Calu3 (cell line): ENCODE results near the gene NCOA1. TPM values are rescaled to one million over a fixed set of nuclear protein-coding genes. Genes with fewer than 3 reads are reported as not detected.
"Not testable (repeated sequence)": the region's sequence is repeated elsewhere in the genome, so short reads cannot be mapped to it uniquely, and the experiment has no call there.

Experiments used
- BruUV-seq: library from RNA; stranded (reverse); fragments of 400-500 nt; replicated peaks from 2 replicates; lab custom pipeline; 2021; lab: Mats Ljungman, UMichigan
- CTCF ChIA-PET: fragments of 300-600 bp; sonication (Branson Sonifier 250); formaldehyde crosslinking; loops from one replicate; lab custom pipeline; 2022; ENCODE audit warnings: antibody characterized with exemption; lab: Charles Lee
- DNase-seq: peaks from one replicate; pipeline ENCODE4 v3.0.0; 2022
- H3K27ac Mint-ChIP-seq: one replicate; pipeline ENCODE4 v1.8.0; 2022; ENCODE audit warnings: mixed read lengths; ENCODE audit not compliant: unreplicated experiment
- H3K27me3 Mint-ChIP-seq: one replicate; pipeline ENCODE4 v1.8.0; 2022; ENCODE audit warnings: mixed read lengths; ENCODE audit not compliant: unreplicated experiment
- H3K36me3 Mint-ChIP-seq: one replicate; pipeline ENCODE4 v1.8.0; 2022; ENCODE audit warnings: mild to moderate bottlenecking, moderate library complexity, mixed read lengths; ENCODE audit not compliant: insufficient read depth, unreplicated experiment
- H3K4me1 Mint-ChIP-seq: one replicate; pipeline ENCODE4 v1.8.0; 2022; ENCODE audit warnings: mild to moderate bottlenecking, low read depth, mixed read lengths; ENCODE audit not compliant: unreplicated experiment
- H3K4me3 Mint-ChIP-seq: one replicate; pipeline ENCODE4 v1.8.0; 2022; ENCODE audit warnings: mild to moderate bottlenecking, low read depth, moderate library complexity, mixed read lengths; ENCODE audit not compliant: unreplicated experiment
- H3K9me3 Mint-ChIP-seq: one replicate; pipeline ENCODE4 v1.8.0; 2022; ENCODE audit warnings: low read depth, mixed read lengths; ENCODE audit not compliant: unreplicated experiment
- intact Hi-C: fragments of 100-400 bp; cut with micrococcal nuclease; formaldehyde crosslinking; loops from one replicate; pipeline ENCODE4 v1.10.0; 2022; ENCODE audit not compliant: unreplicated experiment
- total RNA-seq: library from RNA; stranded (reverse); gene quantifications from 2 replicates; pipeline ENCODE4 v1.2.3, GENCODE V29; 2022
- TF ChIP-seq, protein P1 (sequence below): fragments of 200-600 bp; IDR thresholded peaks from one replicate; pipeline ENCODE4 v1.8.0; 2022; ENCODE audit warnings: antibody characterized with exemption; ENCODE audit not compliant: unreplicated experiment

Gene NCOA1
- total RNA-seq, 1 experiment from 2014 or later, result 14.8 TPM

DNA sequence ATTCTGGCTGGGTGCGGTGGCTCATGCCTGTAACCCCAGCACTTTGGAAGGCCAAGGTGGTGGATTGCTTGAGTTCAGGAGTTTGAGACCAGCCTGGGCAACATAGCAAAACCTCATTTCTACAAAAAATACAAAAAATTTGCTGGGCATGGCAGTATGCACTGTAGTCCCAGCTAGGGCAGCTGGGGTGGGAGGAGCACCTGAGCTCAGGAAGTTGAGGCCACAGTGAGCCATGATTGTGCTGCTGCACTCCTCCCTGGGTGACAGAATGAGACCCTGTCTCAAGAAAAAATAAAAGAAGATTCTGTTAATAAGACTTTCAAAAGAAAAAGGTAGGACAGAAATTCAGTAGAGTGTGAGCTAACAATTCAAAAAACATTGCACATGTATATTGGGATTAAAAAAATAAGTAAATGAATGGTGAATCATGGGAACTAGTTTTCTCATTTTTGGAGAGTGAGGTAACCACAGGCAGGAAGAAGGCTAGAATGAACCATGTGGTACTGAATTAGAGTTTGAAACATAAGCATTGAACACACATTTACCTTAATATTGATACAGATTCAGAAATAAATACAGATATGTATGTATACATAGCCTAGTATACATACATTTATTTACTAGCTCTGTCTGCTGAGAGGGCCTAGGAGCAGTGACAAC is 53.5 kb downstream of the NCOA1 start:
- CTCF ChIA-PET, result no interaction called here
- BruUV-seq, result no TSS peak
- Mint-ChIP-seq H3K4me1 (no peaks in the 10 kb centered on the region), H3K27ac (no peak overlapping the region), H3K9me3 (peaks cover 10% of the 10 kb centered on the region), H3K4me3 (no peak overlapping the region), H3K27me3 (no peaks in the 10 kb centered on the region), H3K36me3 (no peaks in the 10 kb centered on the region)
- intact Hi-C loops, result no loop called here
- TF ChIP-seq, protein P1, sequence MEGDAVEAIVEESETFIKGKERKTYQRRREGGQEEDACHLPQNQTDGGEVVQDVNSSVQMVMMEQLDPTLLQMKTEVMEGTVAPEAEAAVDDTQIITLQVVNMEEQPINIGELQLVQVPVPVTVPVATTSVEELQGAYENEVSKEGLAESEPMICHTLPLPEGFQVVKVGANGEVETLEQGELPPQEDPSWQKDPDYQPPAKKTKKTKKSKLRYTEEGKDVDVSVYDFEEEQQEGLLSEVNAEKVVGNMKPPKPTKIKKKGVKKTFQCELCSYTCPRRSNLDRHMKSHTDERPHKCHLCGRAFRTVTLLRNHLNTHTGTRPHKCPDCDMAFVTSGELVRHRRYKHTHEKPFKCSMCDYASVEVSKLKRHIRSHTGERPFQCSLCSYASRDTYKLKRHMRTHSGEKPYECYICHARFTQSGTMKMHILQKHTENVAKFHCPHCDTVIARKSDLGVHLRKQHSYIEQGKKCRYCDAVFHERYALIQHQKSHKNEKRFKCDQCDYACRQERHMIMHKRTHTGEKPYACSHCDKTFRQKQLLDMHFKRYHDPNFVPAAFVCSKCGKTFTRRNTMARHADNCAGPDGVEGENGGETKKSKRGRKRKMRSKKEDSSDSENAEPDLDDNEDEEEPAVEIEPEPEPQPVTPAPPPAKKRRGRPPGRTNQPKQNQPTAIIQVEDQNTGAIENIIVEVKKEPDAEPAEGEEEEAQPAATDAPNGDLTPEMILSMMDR, result no peak
- no peak for DNase-seq

DNA sequence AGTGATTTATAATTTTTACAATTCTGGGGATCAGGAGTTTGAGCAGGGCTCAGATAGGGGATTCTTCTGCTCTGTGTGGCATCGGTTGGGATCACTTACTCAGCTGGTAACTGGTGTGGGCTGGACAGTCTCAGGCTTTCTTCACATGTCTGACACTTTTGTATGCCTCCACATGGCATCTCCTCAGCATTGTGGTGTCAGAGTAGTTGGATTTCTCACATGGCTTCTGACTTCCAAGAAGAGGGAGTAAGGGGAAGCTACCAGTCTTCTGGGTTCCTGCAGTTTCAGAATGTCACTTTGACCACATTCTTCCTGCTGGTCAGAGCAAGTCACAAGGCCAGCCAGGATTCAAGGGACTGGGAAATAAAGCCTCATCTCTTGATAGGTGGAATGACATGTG is 55.6 kb downstream of the NCOA1 start:
- H3K27me3 Mint-ChIP-seq, result no peaks in the 10 kb centered on the region
- H3K4me3 Mint-ChIP-seq, result no peak overlapping the region
- no TSS peak for BruUV-seq
- TF ChIP-seq, protein P1, result no peak
- H3K4me1 Mint-ChIP-seq, result no peaks in the 10 kb centered on the region
- DNase-seq, result no peak
- H3K27ac Mint-ChIP-seq, result no peak overlapping the region
- no peaks in the 10 kb centered on the region for H3K36me3 Mint-ChIP-seq
- H3K9me3 Mint-ChIP-seq, result peaks cover 14% of the 10 kb centered on the region
- intact Hi-C loops, result no loop called here
- CTCF ChIA-PET, result no interaction called here

DNA sequence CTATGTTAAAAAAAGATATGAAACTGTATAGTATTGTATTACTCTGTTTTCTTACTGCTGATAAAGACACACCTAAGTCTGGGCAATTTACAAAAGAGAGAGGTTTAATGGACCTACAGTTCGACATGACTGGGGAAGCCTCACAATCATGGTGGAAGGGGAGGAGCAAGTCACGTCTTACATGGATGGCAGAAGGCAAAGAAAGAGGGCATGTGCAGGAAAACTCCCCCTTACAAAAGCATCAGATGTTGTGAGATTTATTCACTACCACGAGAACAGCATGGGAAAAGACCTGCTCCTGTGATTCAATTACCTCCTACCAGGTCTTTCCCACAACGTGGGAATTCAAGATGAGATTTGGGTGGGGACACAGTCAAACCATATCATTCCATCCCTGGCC is 57.0 kb downstream of the NCOA1 start:
- BruUV-seq, result no TSS peak
- H3K4me3 Mint-ChIP-seq, result no peak overlapping the region

DNA sequence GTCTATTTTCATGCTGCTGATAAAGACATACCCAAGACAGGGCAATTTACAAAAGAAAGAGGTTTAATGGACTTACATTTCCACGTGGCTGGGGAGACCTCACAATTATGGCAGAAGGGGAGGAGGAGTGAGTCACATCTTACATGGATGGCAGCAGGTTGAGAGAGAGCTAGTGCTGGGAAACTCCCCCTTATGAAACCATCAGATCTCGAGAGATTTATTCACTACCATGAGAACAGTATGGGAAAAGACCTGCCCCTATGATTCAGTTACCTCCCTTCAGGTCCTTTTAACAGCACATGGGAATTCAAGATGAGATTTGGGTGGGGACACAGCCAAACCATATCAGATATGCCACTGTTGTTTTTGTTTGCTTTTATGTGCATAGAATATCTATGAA is 59.2 kb downstream of the NCOA1 start:
- intact Hi-C loops, H3K27ac Mint-ChIP-seq, DNase-seq, BruUV-seq, H3K36me3 Mint-ChIP-seq, H3K27me3 Mint-ChIP-seq, H3K4me3 Mint-ChIP-seq, H3K9me3 Mint-ChIP-seq, H3K4me1 Mint-ChIP-seq: not testable (repeated sequence)
- CTCF ChIA-PET, result interaction anchor here (0.7 kb wide), 1 partner anchor 64 kb away, joined by 6 read pairs; no protein-coding TSS in a partner anchor

More for the DNA sequence above, 57.0 kb downstream of the NCOA1 start:
- DNase-seq, result no peak
- Mint-ChIP-seq H3K36me3 (no peaks in the 10 kb centered on the region), H3K27me3 (no peaks in the 10 kb centered on the region), H3K27ac (no peak overlapping the region), H3K4me1 (no peaks in the 10 kb centered on the region), H3K9me3 (peaks cover 14% of the 10 kb centered on the region)
- intact Hi-C loops, result no loop called here
- CTCF ChIA-PET, result interaction anchor here (0.7 kb wide), 1 partner anchor 604 kb away, joined by 5 read pairs; no protein-coding TSS in a partner anchor
- TF ChIP-seq, protein P1, result no peak

- intact Hi-C loops, result no loop called here
- Mint-ChIP-seq H3K4me1 (no peaks in the 10 kb centered on the region), H3K4me3 (no peak overlapping the region), H3K27ac (no peak overlapping the region), H3K9me3 (peaks cover 4% of the 10 kb centered on the region), H3K36me3 (no peaks in the 10 kb centered on the region), H3K27me3 (no peaks in the 10 kb centered on the region)
- TF ChIP-seq, protein P1, result no peak
- CTCF ChIA-PET, result interaction anchor here (0.7 kb wide), 1 partner anchor 63 kb away, joined by 6 read pairs; no protein-coding TSS in a partner anchor
- BruUV-seq, result no TSS peak
- DNase-seq, result no peak
Measured at GRCh38 chr2:24551016-24551415, 60.0 kb downstream of the NCOA1 start.
